Liver (tissue), 9 donors: Measurements from ENCODE around the gene IL4. TPM values are rescaled to one million over a fixed set of nuclear protein-coding genes. Genes with fewer than 3 reads are reported as not detected.

Experiments used
- DNase-seq: peaks from one replicate; pipeline ENCODE4 v3.0.0-alpha.2; 2017; ENCODE audit warnings: low spot score
- H3K27ac ChIP-seq, 2 donors: one replicate each; pipeline ENCODE4 v1.7.0; 2013; ENCODE audit warnings: inconsistent platforms in 2 of 2, low read length in 2 of 2, control low read depth in 1 of 2, low read depth in 1 of 2, mild to moderate bottlenecking in 1 of 2
- H3K27me3 ChIP-seq, 4 donors: one replicate each; pipeline versions ENCODE4 v1.6.1 to v1.7.0; 2013; ENCODE audit warnings: low read length in 3 of 4, inconsistent platforms in 1 of 4, mild to moderate bottlenecking in 1 of 4, moderate library complexity in 1 of 4; ENCODE audit not compliant: control insufficient read depth in 4 of 4, insufficient read depth in 4 of 4
- H3K36me3 ChIP-seq, 4 donors: one replicate each; pipeline versions ENCODE4 v1.6.1 to v1.7.0; 2013; ENCODE audit warnings: low read length in 3 of 4, mild to moderate bottlenecking in 3 of 4, low read depth in 1 of 4, moderate library complexity in 1 of 4; ENCODE audit not compliant: control insufficient read depth in 4 of 4, insufficient read depth in 3 of 4
- H3K4me1 ChIP-seq, 4 donors: one replicate each; pipeline versions ENCODE4 v1.6.1 to v1.7.0; 2013; ENCODE audit warnings: low read length in 3 of 4, mild to moderate bottlenecking in 3 of 4, moderate library complexity in 1 of 4; ENCODE audit not compliant: control insufficient read depth in 4 of 4, insufficient read depth in 4 of 4
- H3K4me3 ChIP-seq, 3 donors: one replicate each; pipeline versions ENCODE4 v1.6.1 to v1.7.0; 2013; ENCODE audit warnings: low read length in 3 of 3, control low read depth in 1 of 3, low read depth in 1 of 3, mild to moderate bottlenecking in 1 of 3
- H3K9ac ChIP-seq, 2 donors: one replicate each; pipeline ENCODE4 v1.7.0; 2013; ENCODE audit warnings: low read length in 2 of 2, mild to moderate bottlenecking in 2 of 2, moderate library complexity in 2 of 2, control low read depth in 1 of 2, low read depth in 1 of 2
- H3K9me3 ChIP-seq, 4 donors: one replicate each; pipeline versions ENCODE4 v1.6.1 to v1.7.0; 2013; ENCODE audit warnings: low read length in 3 of 4; ENCODE audit not compliant: control insufficient read depth in 4 of 4
- ATF3 ChIP-seq: IDR thresholded peaks from 2 replicates; pipeline ENCODE4 v1.6.1; 2016; ENCODE audit warnings: antibody characterized with exemption
- CTCF ChIP-seq: fragments of 150-350 bp; IDR thresholded peaks from 2 replicates; pipeline ENCODE4 v1.5.1; 2017; ENCODE audit warnings: improper control_type of control experiment, low read depth, low read length; ENCODE audit not compliant: missing input control
- EGR1 ChIP-seq, 2 donors: IDR thresholded peaks; 2 replicates each; pipeline ENCODE4 v1.6.1; 2016 to 2018; ENCODE audit warnings: antibody characterized with exemption in 2 of 2, low read depth in 2 of 2
- FOXA1 ChIP-seq: IDR thresholded peaks from 2 replicates; pipeline ENCODE4 v1.6.1; 2016; ENCODE audit warnings: antibody characterized with exemption
- FOXA2 ChIP-seq: IDR thresholded peaks from 2 replicates; pipeline ENCODE4 v1.6.1; 2016; ENCODE audit warnings: antibody characterized with exemption
- GABPA ChIP-seq, 2 donors: IDR thresholded peaks in 1 of 2; conservative IDR thresholded peaks in 1 of 2; 2 replicates each; pipeline ENCODE4 v1.6.1; 2016; ENCODE audit warnings: antibody characterized with exemption in 2 of 2, mild to moderate bottlenecking in 1 of 2, moderate library complexity in 1 of 2
- HNF4A ChIP-seq, 2 donors: conservative IDR thresholded peaks; 2 replicates each; pipeline ENCODE4 v1.6.1; 2016; ENCODE audit warnings: antibody characterized with exemption in 2 of 2, mild to moderate bottlenecking in 2 of 2
- HNF4G ChIP-seq: IDR thresholded peaks from 2 replicates; pipeline ENCODE4 v1.6.1; 2016; ENCODE audit warnings: antibody characterized with exemption
- JUND ChIP-seq, 2 donors: IDR thresholded peaks; 2 replicates each; pipeline ENCODE4 v1.6.1; 2016; ENCODE audit warnings: antibody characterized with exemption in 2 of 2
- MAX ChIP-seq: IDR thresholded peaks from 2 replicates; pipeline ENCODE4 v1.6.1; 2016; ENCODE audit warnings: antibody characterized with exemption
- NR2F2 ChIP-seq: IDR thresholded peaks from 2 replicates; pipeline ENCODE4 v1.6.1; 2016; ENCODE audit warnings: antibody characterized with exemption
- RAD21 ChIP-seq, 2 donors: IDR thresholded peaks; 2 replicates each; pipeline ENCODE4 v1.6.1; 2016; ENCODE audit warnings: antibody characterized with exemption in 2 of 2, mild to moderate bottlenecking in 2 of 2
- REST ChIP-seq: IDR thresholded peaks from 2 replicates; pipeline ENCODE4 v1.6.1; 2016; ENCODE audit warnings: antibody characterized with exemption, mild to moderate bottlenecking
- RXRA ChIP-seq, 2 donors: IDR thresholded peaks; 2 replicates each; pipeline ENCODE4 v1.6.1; 2017 to 2018; ENCODE audit warnings: antibody characterized with exemption in 2 of 2, mild to moderate bottlenecking in 1 of 2
- SP1 ChIP-seq: IDR thresholded peaks from 2 replicates; pipeline ENCODE4 v1.6.1; 2018; ENCODE audit warnings: antibody characterized with exemption, mild to moderate bottlenecking
- TAF1 ChIP-seq: conservative IDR thresholded peaks from 2 replicates; pipeline ENCODE4 v1.6.1; 2016; ENCODE audit warnings: antibody characterized with exemption, mild to moderate bottlenecking
- YY1 ChIP-seq: IDR thresholded peaks from 2 replicates; pipeline ENCODE4 v1.6.1; 2016; ENCODE audit warnings: antibody characterized with exemption, mild to moderate bottlenecking
- ZBTB33 ChIP-seq: IDR thresholded peaks from 2 replicates; pipeline ENCODE4 v1.6.1; 2016; ENCODE audit warnings: antibody characterized with exemption
- WGBS: extraction: QIAGEN DNeasy Blood & Tissue Kit; methylation state at CpG from one replicate; pipeline ENCODE4 v1.1.7; 2013; 5-methylcytosine and 5-hydroxymethylcytosine counted together
- polyA plus RNA-seq, 2 donors: library from polyadenylated mRNA; stranded (reverse) in 1 of 2; unstranded in 1 of 2; fragments of 200-250 nt in 1 of 2; fragments of >200 nt in 1 of 2; fragmentation: Nextera tagmentation in 1 of 2; extraction: Ambion mirVana in 1 of 2; gene quantifications; one replicate each; pipeline versions ENCODE4 v1.2.1 to v1.2.3, GENCODE V29; 2013 to 2015
- total RNA-seq, 2 donors: library from RNA; depleted of rRNA; stranded (reverse); fragments of >200 nt; gene quantifications; one replicate each; pipeline ENCODE4 v1.2.3, GENCODE V29; 2014
- donor health status: healthy.
- donor health status: healthy.
- donor health status: healthy.
- donor health status: healthy.
- donor health status: healthy.

Gene IL4
- total and polyA plus RNA-seq, 4 donors: not detected

GRCh38 chr5:132669966-132670882, 3.6 kb upstream of the IL4 start:
- no peaks in the 10 kb centered on the region for H3K4me1 ChIP-seq

More at GRCh38 chr5:132669966-132670882, 3.6 kb upstream of the IL4 start:
- peak; percentile 28 for DNase-seq
- TF ChIP-seq FOXA2: no peak
- TF ChIP-seq ZBTB33: no peak
- no peak for TF ChIP-seq CTCF
- TF ChIP-seq GABPA (IDR thresholded peaks at IDR 0.05 in 1 of 2, conservative IDR thresholded peaks at IDR 0.05 in 1 of 2): no peak
- TF ChIP-seq YY1: no peak
- TF ChIP-seq JUND (IDR thresholded peaks at IDR 0.05): no peak
- TF ChIP-seq FOXA1: no peak
- TF ChIP-seq SP1: no peak
- TF ChIP-seq MAX: no peak
- no peak for TF ChIP-seq RAD21 (IDR thresholded peaks at IDR 0.05)
- no peak for TF ChIP-seq ATF3
- TF ChIP-seq HNF4A (conservative IDR thresholded peaks at IDR 0.05): no peak
- TF ChIP-seq TAF1: no peak
- no peak for TF ChIP-seq NR2F2
- TF ChIP-seq EGR1 (IDR thresholded peaks at IDR 0.05; ENCODE audit: low read depth in 2 of 2): no peak
- TF ChIP-seq RXRA (IDR thresholded peaks at IDR 0.05): no peak
- no peak for TF ChIP-seq HNF4G
- no peak for TF ChIP-seq REST
- no peak overlapping the region for H3K27ac ChIP-seq
- H3K9ac ChIP-seq: no peak overlapping the region
- H3K36me3 ChIP-seq: no peaks in the 10 kb centered on the region
- WGBS: 89% methylated on average over 16 of the region's 16 CpGs
- H3K27me3 ChIP-seq: no peaks in the 10 kb centered on the region
- no peak overlapping the region for H3K4me3 ChIP-seq
- no peaks in the 10 kb centered on the region for H3K9me3 ChIP-seq
